ENCODE data around the gene PDE4B. TPM values are rescaled to one million over a fixed set of nuclear protein-coding genes. Genes with fewer than 3 reads are reported as not detected.

The PDE4B gene
- total RNA-seq, 2 donors from 2014 or later: 4.3 to 18.0 TPM

GRCh38 chr1:66298464-66298863 is 505.8 kb downstream of the PDE4B start:
- Histone ChIP-seq H3K27me3 (ENCODE audit: control insufficient read depth, insufficient read depth, low read length, poor library complexity, severe bottlenecking) (no peaks in the 10 kb centered on the region), H3K9me3 (ENCODE audit: control insufficient read depth, low read length) (no peaks in the 10 kb centered on the region), H3K27ac (ENCODE audit: low read depth, low read length) (no peak overlapping the region), H3K4me3 (ENCODE audit: low read length) (no peak overlapping the region), H3K9ac (ENCODE audit: extremely low read depth, low read length, poor library complexity, severe bottlenecking) (no peak overlapping the region), H3K4me1 (ENCODE audit: control insufficient read depth, insufficient read depth, low read length) (no peaks in the 10 kb centered on the region), H3K36me3 (ENCODE audit: control insufficient read depth, insufficient read depth, low read length) (no peaks in the 10 kb centered on the region)
- Mint-ChIP-seq H3K9me3 (no peaks in the 10 kb centered on the region), H3K4me3 (no peak overlapping the region), H3K36me3 (ENCODE audit: low read depth) (no peaks in the 10 kb centered on the region), H3K4me1 (peaks cover 21% of the 10 kb centered on the region), H3K27ac (no peak overlapping the region), H3K27me3 (ENCODE audit: insufficient read depth) (no peaks in the 10 kb centered on the region)
- 90 to 95% methylated on average over 1 of the region's 1 CpG for WGBS, 2 experiments (ENCODE audit: insufficient coverage in 1 of 2, insufficient read length in 1 of 2)
- TF ChIP-seq CTCF (conservative IDR thresholded peaks at IDR 0.05): no peak
- no peak for DNase-seq

GRCh38 chr1:66300280-66300971 is 507.7 kb downstream of the PDE4B start:
- no peak overlapping the region for H3K27ac Mint-ChIP-seq
- Histone ChIP-seq H3K9ac (ENCODE audit: extremely low read depth, low read length, poor library complexity, severe bottlenecking) (no peak overlapping the region), H3K4me1 (ENCODE audit: control insufficient read depth, insufficient read depth, low read length) (peaks cover 5% of the 10 kb centered on the region), H3K4me3 (ENCODE audit: low read length) (no peak overlapping the region), H3K27me3 (ENCODE audit: control insufficient read depth, insufficient read depth, low read length, poor library complexity, severe bottlenecking) (no peaks in the 10 kb centered on the region), H3K27ac (ENCODE audit: low read depth, low read length) (no peak overlapping the region), H3K36me3 (ENCODE audit: control insufficient read depth, insufficient read depth, low read length) (no peaks in the 10 kb centered on the region), H3K9me3 (ENCODE audit: control insufficient read depth, low read length) (no peaks in the 10 kb centered on the region)
- H3K4me1 Mint-ChIP-seq: peaks cover 17% of the 10 kb centered on the region
- no peaks in the 10 kb centered on the region for H3K9me3 Mint-ChIP-seq
- TF ChIP-seq CTCF (conservative IDR thresholded peaks at IDR 0.05): no peak
- no peak for DNase-seq
- 80 to 93% methylated on average over 2 to 7 of the region's 7 CpGs for WGBS, 2 experiments (ENCODE audit: insufficient coverage in 1 of 2, insufficient read length in 1 of 2)
- no peak overlapping the region for H3K4me3 Mint-ChIP-seq
- H3K36me3 Mint-ChIP-seq (ENCODE audit: low read depth): no peaks in the 10 kb centered on the region
- no peaks in the 10 kb centered on the region for H3K27me3 Mint-ChIP-seq (ENCODE audit: insufficient read depth)

GRCh38 chr1:66300972-66301451 is 508.3 kb downstream of the PDE4B start:
- Histone ChIP-seq H3K36me3 (ENCODE audit: control insufficient read depth, insufficient read depth, low read length) (no peaks in the 10 kb centered on the region), H3K9me3 (ENCODE audit: control insufficient read depth, low read length) (no peaks in the 10 kb centered on the region), H3K9ac (ENCODE audit: extremely low read depth, low read length, poor library complexity, severe bottlenecking) (no peak overlapping the region), H3K4me1 (ENCODE audit: control insufficient read depth, insufficient read depth, low read length) (peaks cover 5% of the 10 kb centered on the region), H3K4me3 (ENCODE audit: low read length) (no peak overlapping the region), H3K27ac (ENCODE audit: low read depth, low read length) (no peak overlapping the region), H3K27me3 (ENCODE audit: control insufficient read depth, insufficient read depth, low read length, poor library complexity, severe bottlenecking) (no peaks in the 10 kb centered on the region)
- WGBS, 2 experiments (ENCODE audit: insufficient coverage in 1 of 2, insufficient read length in 1 of 2): 87% methylated on average over 4 of the region's 4 CpGs; no CpG with 5 or more reads in 1 of the 2 experiments
- Mint-ChIP-seq H3K36me3 (ENCODE audit: low read depth) (no peaks in the 10 kb centered on the region), H3K4me3 (no peak overlapping the region), H3K27ac (no peak overlapping the region), H3K9me3 (no peaks in the 10 kb centered on the region), H3K27me3 (ENCODE audit: insufficient read depth) (no peaks in the 10 kb centered on the region), H3K4me1 (peaks cover 12% of the 10 kb centered on the region)
- no peak for TF ChIP-seq CTCF (conservative IDR thresholded peaks at IDR 0.05)
- DNase-seq: no peak

All from endodermal cell (in vitro differentiated cells).